ENCODE results near the gene PLA2G4F.

DNA sequence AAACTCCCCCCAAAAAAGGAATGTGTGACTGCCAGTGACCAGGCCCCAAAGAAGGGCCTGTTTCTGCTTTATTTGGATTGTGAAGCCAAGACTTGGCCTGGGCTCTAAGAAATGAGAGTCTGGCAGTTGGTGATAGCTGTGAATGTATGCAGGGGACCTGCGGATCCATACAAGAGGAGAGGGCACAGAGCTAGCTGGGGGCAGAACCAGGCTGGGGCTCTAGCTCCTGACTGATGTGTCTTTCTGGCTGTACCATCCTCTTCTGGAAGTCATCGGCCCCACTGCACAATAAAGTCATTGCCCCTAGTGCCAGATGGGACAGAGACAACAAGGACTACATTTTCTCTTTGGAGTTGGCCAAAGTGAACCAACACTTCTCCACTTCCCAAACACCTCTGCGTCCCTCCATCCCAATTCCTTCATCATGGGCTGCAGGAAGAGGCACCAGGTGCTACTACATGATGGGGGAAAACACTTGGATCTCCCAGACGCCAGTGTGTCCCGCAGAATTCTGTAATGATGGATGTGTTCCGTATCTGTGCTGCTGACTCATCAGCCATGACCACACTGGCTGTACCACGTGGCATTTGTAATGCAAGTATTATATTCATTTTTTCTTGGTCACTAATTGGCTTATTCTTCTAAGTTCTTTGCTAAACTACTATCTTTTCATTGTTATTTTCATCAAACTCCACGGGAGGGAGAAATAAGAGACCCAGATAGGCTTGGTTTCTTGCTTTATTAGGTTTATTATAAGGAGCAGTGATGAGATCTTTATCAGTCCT lies 1.7 kb upstream of the PLA2G4F start:
- no peak for TF ChIP-seq CTCF (IDR thresholded peaks at IDR 0.05)
- TF ChIP-seq EP300 (IDR thresholded peaks at IDR 0.05) = no peak

Data from gastroesophageal sphincter (tissue), 3 donors.